CD14-positive monocyte (primary cell): Measurements from ENCODE around the gene RAF1. TPM values are rescaled to one million over a fixed set of nuclear protein-coding genes. Genes with fewer than 3 reads are reported as not detected.

Experiments
- DNase-seq, 3 donors: peaks; one replicate each; pipeline ENCODE4 v3.0.0-alpha.2; 2011 to 2022
- H2AFZ ChIP-seq: 2 replicates; pipeline ENCODE4 v1.6.0; 2012; ENCODE audit warnings: mild to moderate bottlenecking, low read depth, low read length, inconsistent platforms; ENCODE audit not compliant: insufficient read depth, poor library complexity, severe bottlenecking
- H3K27ac ChIP-seq, 2 donors: 1 replicate in 1 of 2; 2 replicates in 1 of 2; pipeline ENCODE4 v1.5.1; 2012 to 2013; ENCODE audit warnings: low read length in 2 of 2, control low read depth in 1 of 2, inconsistent platforms in 1 of 2, low read depth in 1 of 2, mild to moderate bottlenecking in 1 of 2
- H3K27me3 ChIP-seq, 2 donors: one replicate each; pipeline versions ENCODE4 v1.6.0 to v1.6.1; 2011 to 2013; ENCODE audit warnings: low read length in 2 of 2; ENCODE audit not compliant: control insufficient read depth in 2 of 2, insufficient read depth in 2 of 2
- H3K36me3 ChIP-seq, 2 donors: replicated peaks in 1 of 2; 1 replicate in 1 of 2; 2 replicates in 1 of 2; pipeline versions ENCODE4 v1.5.1 to v1.6.1; 2012 to 2013; ENCODE audit warnings: low read length in 2 of 2, control low read depth in 1 of 2, inconsistent platforms in 1 of 2, mild to moderate bottlenecking in 1 of 2; ENCODE audit not compliant: insufficient read depth in 2 of 2, control insufficient read depth in 1 of 2
- H3K4me1 ChIP-seq, 2 donors: 1 replicate in 1 of 2; 2 replicates in 1 of 2; pipeline versions ENCODE4 v1.5.1 to v1.6.1; 2012 to 2013; ENCODE audit warnings: low read length in 2 of 2, control low read depth in 1 of 2, inconsistent platforms in 1 of 2, mild to moderate bottlenecking in 1 of 2, moderate library complexity in 1 of 2; ENCODE audit not compliant: insufficient read depth in 2 of 2, control insufficient read depth in 1 of 2
- H3K4me2 ChIP-seq: replicated peaks from 2 replicates; pipeline ENCODE3; 2012; ENCODE audit warnings: low read length, moderate library complexity, mild to moderate bottlenecking; ENCODE audit not compliant: poor library complexity, severe bottlenecking; ENCODE audit errors: extremely low read depth
- H3K4me3 ChIP-seq, 3 experiments: fragments of 200-600 bp in 1 of 3; sonication (generic) in 1 of 3; replicated peaks in 1 of 3; 1 replicate in 2 of 3; 2 replicates in 1 of 3; pipeline ENCODE4 v1.5.1; 2011 to 2013; ENCODE audit warnings: low read length in 3 of 3, mild to moderate bottlenecking in 3 of 3, control low read depth in 2 of 3, low read depth in 2 of 3, inconsistent platforms in 1 of 3, moderate library complexity in 1 of 3
- H3K79me2 ChIP-seq: 2 replicates; pipeline ENCODE4 v1.6.0; 2012; ENCODE audit warnings: mild to moderate bottlenecking, control low read depth, inconsistent platforms, low read length, moderate library complexity; ENCODE audit not compliant: insufficient read depth
- H3K9ac ChIP-seq: 2 replicates; pipeline ENCODE4 v1.6.0; 2017; ENCODE audit warnings: low read length, mild to moderate bottlenecking; ENCODE audit not compliant: insufficient read depth, poor library complexity, severe bottlenecking
- H3K9me3 ChIP-seq, 2 donors: replicated peaks in 1 of 2; 1 replicate in 1 of 2; 2 replicates in 1 of 2; pipeline versions ENCODE4 v1.5.1 to v1.6.1; 2012 to 2013; ENCODE audit warnings: low read length in 2 of 2, control low read depth in 1 of 2; ENCODE audit not compliant: control insufficient read depth in 1 of 2, insufficient read depth in 1 of 2
- H4K20me1 ChIP-seq: 2 replicates; pipeline ENCODE4 v1.6.0; 2012; ENCODE audit warnings: mild to moderate bottlenecking, low read length, control low read depth, moderate library complexity; ENCODE audit not compliant: insufficient read depth
- H3K27ac Mint-ChIP-seq, 7 donors: one replicate each; pipeline ENCODE4 v1.8.0; 2020; ENCODE audit warnings: mild to moderate bottlenecking in 7 of 7, mixed read lengths in 7 of 7, moderate library complexity in 6 of 7, inconsistent platforms in 2 of 7
- H3K27me3 Mint-ChIP-seq, 3 donors: one replicate each; pipeline ENCODE4 v1.8.0; 2021 to 2022; ENCODE audit warnings: low read depth in 3 of 3, mild to moderate bottlenecking in 3 of 3, mixed read lengths in 3 of 3, moderate library complexity in 3 of 3, inconsistent platforms in 1 of 3
- H3K36me3 Mint-ChIP-seq, 2 donors: one replicate each; pipeline ENCODE4 v1.8.0; 2020; ENCODE audit warnings: mixed read lengths in 2 of 2, inconsistent platforms in 1 of 2, mild to moderate bottlenecking in 1 of 2
- H3K4me1 Mint-ChIP-seq: one replicate; pipeline ENCODE4 v1.8.0; 2020; ENCODE audit warnings: mild to moderate bottlenecking, mixed read lengths
- H3K4me3 Mint-ChIP-seq, 2 donors: one replicate each; pipeline ENCODE4 v1.8.0; 2020; ENCODE audit warnings: mild to moderate bottlenecking in 2 of 2, mixed read lengths in 2 of 2, moderate library complexity in 1 of 2
- H3K9me3 Mint-ChIP-seq, 7 donors: one replicate each; pipeline ENCODE4 v1.8.0; 2020 to 2022; ENCODE audit warnings: mixed read lengths in 7 of 7, mild to moderate bottlenecking in 6 of 7, moderate library complexity in 6 of 7, inconsistent platforms in 2 of 7
- CTCF ChIP-seq: fragments of 200-600 bp; IDR thresholded peaks from one replicate; pipeline ENCODE4 v1.8.0; 2022; ENCODE audit warnings: antibody characterized with exemption, mild to moderate bottlenecking
- WGBS: methylation state at CpG from one replicate; pipeline ENCODE4 v1.1.5; 2013; ENCODE audit warnings: missing lambda C conversion rate; ENCODE audit not compliant: insufficient coverage; 5-methylcytosine and 5-hydroxymethylcytosine counted together
- intact Hi-C, 2 donors: fragments of 100-400 bp; cut with micrococcal nuclease; formaldehyde crosslinking; loops; one replicate each; pipeline versions ENCODE4 v1.15.0 to v1.15.1; 2023
- polyA plus RNA-seq, 3 donors: library from polyadenylated mRNA; depleted of rRNA in 1 of 3; unstranded in 2 of 3; stranded (reverse) in 1 of 3; fragments of 300-500 nt in 2 of 3; fragments of >200 nt in 1 of 3; fragmentation: Illumina TruSeq in 2 of 3; gene quantifications; 1 replicate in 2 of 3; 2 replicates in 1 of 3; pipeline ENCODE4 v1.2.3, GENCODE V29; 2012 to 2021

Gene RAF1
- polyA plus RNA-seq, 3 donors = 73.0 to 181 (median 79.5) TPM

- no peak for TF ChIP-seq CTCF
- no peak overlapping the region for H2AFZ ChIP-seq
- no peak for DNase-seq
- WGBS = 100% methylated on average over 3 of the region's 4 CpGs
- H3K4me3 ChIP-seq = peak overlapping the region in 1 of 3 experiments; percentile 89
- peaks cover 0 to under 1% of the 10 kb centered on the region in 2 donors for H3K36me3 Mint-ChIP-seq
- H3K36me3 ChIP-seq = no peaks in the 10 kb centered on the region
- H3K79me2 ChIP-seq = peaks cover 66% of the 10 kb centered on the region
- H3K9ac ChIP-seq = no peak overlapping the region
- no peaks in the 10 kb centered on the region for H3K9me3 Mint-ChIP-seq
- peaks cover 56% of the 10 kb centered on the region for H3K4me1 Mint-ChIP-seq
- peaks cover 33 to 37% of the 10 kb centered on the region in 2 donors for H3K4me1 ChIP-seq
- no peak overlapping the region for H3K27ac ChIP-seq
- H4K20me1 ChIP-seq = peaks cover 46% of the 10 kb centered on the region
- H3K27me3 ChIP-seq = peaks cover 0 to 5% of the 10 kb centered on the region in 2 donors
- peak overlapping the region; percentile 93 for H3K4me2 ChIP-seq
- intact Hi-C loops = loop anchor here in 1 of 2 donors (5.0 kb wide), 2 partner anchors 104 to 284 kb away; partner anchors contain the start of genes RAF1 and RPL32
- peaks cover 9 to 23% (median 17%) of the 10 kb centered on the region in 3 donors for H3K27me3 Mint-ChIP-seq
- H3K9me3 ChIP-seq = no peaks in the 10 kb centered on the region
- no peak overlapping the region for H3K4me3 Mint-ChIP-seq
- peak overlapping the region in 2 of 7 donors; percentile 32 to 89 for H3K27ac Mint-ChIP-seq
These were observed 105.2 kb downstream of the RAF1 start for GRCh38 chr3:12558706-12559105.

GRCh38 chr3:12557473-12558100, 106.3 kb downstream of the RAF1 start:
- Histone ChIP-seq H3K79me2 (peaks cover 55% of the 10 kb centered on the region), H2AFZ (peak overlapping the region; percentile 98), H3K4me1 (peaks cover 35 to 37% of the 10 kb centered on the region in 2 donors), H3K4me2 (peak overlapping the region; percentile 93), H3K36me3 (no peaks in the 10 kb centered on the region), H4K20me1 (peaks cover 38% of the 10 kb centered on the region), H3K4me3 (peak overlapping the region; percentile 48 to 89 (median 75)), H3K9me3 (no peaks in the 10 kb centered on the region), H3K9ac (peak overlapping the region; percentile 91), H3K27me3 (peaks cover 2 to 7% of the 10 kb centered on the region in 2 donors), H3K27ac (peak overlapping the region; percentile 90 to 96)
- Mint-ChIP-seq H3K4me1 (peaks cover 56% of the 10 kb centered on the region), H3K36me3 (no peaks in the 10 kb centered on the region), H3K4me3 (peak overlapping the region; percentile 83 to 93), H3K27me3 (peaks cover 16 to 34% (median 26%) of the 10 kb centered on the region in 3 donors), H3K27ac (peak overlapping the region; percentile 89 to 94 (median 92)), H3K9me3 (no peaks in the 10 kb centered on the region)
- WGBS = 2% methylated on average over 7 of the region's 18 CpGs
- DNase-seq = peak; percentile 7 to 44 (median 23)
- intact Hi-C loops = loop anchor here in 1 of 2 donors (5.0 kb wide), 2 partner anchors 105 to 285 kb away; partner anchors contain the start of genes RAF1 and RPL32
- no peak for TF ChIP-seq CTCF
